Urothelium cell line (cell line): ENCODE data around the gene LAMC3.

Experiments used
- DNase-seq: peaks from one replicate; pipeline ENCODE4 v3.0.0; 2011; ENCODE audit warnings: low spot score, mixed read lengths
- FAIRE-seq: peaks from 2 replicates; lab custom pipeline; 2011; peaks lifted over from hg19 to GRCh38; lab: Jason Lieb, UNC

Gene LAMC3

GRCh38 chr9:130975932-130976841 lies 32.8 kb upstream of the LAMC3 start:
- DNase-seq (no peak), FAIRE-seq (no peak)

- FAIRE-seq = no peak
- DNase-seq = no peak
Measured at GRCh38 chr9:130977811-130978221, 31.2 kb upstream of the LAMC3 start.

GRCh38 chr9:130979591-130980385 lies 29.2 kb upstream of the LAMC3 start:
- FAIRE-seq (no peak), DNase-seq (no peak)

GRCh38 chr9:130980526-130980925 lies 28.4 kb upstream of the LAMC3 start:
- no peak for FAIRE-seq
- no peak for DNase-seq

- no peak for DNase-seq
Measured at GRCh38 chr9:130981002-130981755, 27.8 kb upstream of the LAMC3 start.

GRCh38 chr9:130981756-130982137 lies 27.2 kb upstream of the LAMC3 start:
- FAIRE-seq = no peak
- no peak for DNase-seq

More at GRCh38 chr9:130981002-130981755, 27.8 kb upstream of the LAMC3 start:
- no peak for FAIRE-seq

GRCh38 chr9:130982636-130983358 lies 26.2 kb upstream of the LAMC3 start:
- FAIRE-seq (no peak), DNase-seq (no peak)

- no peak for FAIRE-seq
- DNase-seq = no peak
Measured at GRCh38 chr9:130983359-130983670, 25.7 kb upstream of the LAMC3 start.

- DNase-seq (no peak), FAIRE-seq (no peak)
Measured at GRCh38 chr9:130983970-130984369, 25.0 kb upstream of the LAMC3 start.

- no peak for FAIRE-seq
- DNase-seq = no peak
Measured at GRCh38 chr9:130984521-130984920, 24.5 kb upstream of the LAMC3 start.

- DNase-seq = no peak
- FAIRE-seq = no peak
Measured at GRCh38 chr9:130985029-130985428, 23.9 kb upstream of the LAMC3 start.

GRCh38 chr9:130985606-130986162 lies 23.3 kb upstream of the LAMC3 start:
- FAIRE-seq = no peak

GRCh38 chr9:130986356-130986965 lies 22.5 kb upstream of the LAMC3 start:
- FAIRE-seq = no peak
- no peak for DNase-seq

More at GRCh38 chr9:130985606-130986162, 23.3 kb upstream of the LAMC3 start:
- DNase-seq = no peak

GRCh38 chr9:130987054-130987453 lies 21.9 kb upstream of the LAMC3 start:
- FAIRE-seq = no peak
- no peak for DNase-seq

GRCh38 chr9:130987738-130988399 lies 21.1 kb upstream of the LAMC3 start:
- FAIRE-seq (no peak), DNase-seq (no peak)

GRCh38 chr9:130988400-130988747 lies 20.6 kb upstream of the LAMC3 start:
- no peak for DNase-seq
- no peak for FAIRE-seq

GRCh38 chr9:130988905-130989304 lies 20.1 kb upstream of the LAMC3 start:
- FAIRE-seq (no peak), DNase-seq (no peak)

GRCh38 chr9:130989391-130989790 lies 19.6 kb upstream of the LAMC3 start:
- FAIRE-seq (no peak), DNase-seq (no peak)

- FAIRE-seq = no peak
- no peak for DNase-seq
Measured at GRCh38 chr9:130989891-130990290, 19.1 kb upstream of the LAMC3 start.
